Esophagus muscularis mucosa (tissue), 4 donors: ENCODE measurements around the gene SUPT20H.

ENCODE experiments used
- EP300 ChIP-seq: sonication (generic); formaldehyde crosslinking; IDR thresholded peaks from one replicate; pipeline ENCODE4 v1.6.1; 2017; ENCODE audit warnings: antibody characterized with exemption
- POLR2AphosphoS5 ChIP-seq, 2 donors: sonication (generic); formaldehyde crosslinking; IDR thresholded peaks; one replicate each; pipeline ENCODE4 v1.6.1; 2017; ENCODE audit warnings: antibody characterized with exemption in 2 of 2
- TF ChIP-seq, protein P1 (sequence below), 3 experiments: fragments of 200-600 bp in 2 of 3; fragments of 450-650 bp in 1 of 3; sonication (generic) in 2 of 3; IDR thresholded peaks; one replicate each; pipeline ENCODE4 v1.5.1; 2017 to 2019; ENCODE audit warnings: antibody characterized with exemption in 3 of 3, mild to moderate bottlenecking in 2 of 3, moderate library complexity in 1 of 3

- TF ChIP-seq, protein P1, sequence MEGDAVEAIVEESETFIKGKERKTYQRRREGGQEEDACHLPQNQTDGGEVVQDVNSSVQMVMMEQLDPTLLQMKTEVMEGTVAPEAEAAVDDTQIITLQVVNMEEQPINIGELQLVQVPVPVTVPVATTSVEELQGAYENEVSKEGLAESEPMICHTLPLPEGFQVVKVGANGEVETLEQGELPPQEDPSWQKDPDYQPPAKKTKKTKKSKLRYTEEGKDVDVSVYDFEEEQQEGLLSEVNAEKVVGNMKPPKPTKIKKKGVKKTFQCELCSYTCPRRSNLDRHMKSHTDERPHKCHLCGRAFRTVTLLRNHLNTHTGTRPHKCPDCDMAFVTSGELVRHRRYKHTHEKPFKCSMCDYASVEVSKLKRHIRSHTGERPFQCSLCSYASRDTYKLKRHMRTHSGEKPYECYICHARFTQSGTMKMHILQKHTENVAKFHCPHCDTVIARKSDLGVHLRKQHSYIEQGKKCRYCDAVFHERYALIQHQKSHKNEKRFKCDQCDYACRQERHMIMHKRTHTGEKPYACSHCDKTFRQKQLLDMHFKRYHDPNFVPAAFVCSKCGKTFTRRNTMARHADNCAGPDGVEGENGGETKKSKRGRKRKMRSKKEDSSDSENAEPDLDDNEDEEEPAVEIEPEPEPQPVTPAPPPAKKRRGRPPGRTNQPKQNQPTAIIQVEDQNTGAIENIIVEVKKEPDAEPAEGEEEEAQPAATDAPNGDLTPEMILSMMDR (IDR thresholded peaks at IDR 0.05): no peak
- TF ChIP-seq POLR2AphosphoS5 (IDR thresholded peaks at IDR 0.05): no peak
- no peak for TF ChIP-seq EP300
Observed at GRCh38 chr13:36973621-36974295, 85.7 kb downstream of the SUPT20H start.
